8988T (cell line): ENCODE results near the gene CD109.
"Not testable (repeated sequence)": the region's sequence is repeated elsewhere in the genome, so short reads cannot be mapped to it uniquely, and the experiment has no call there.

Experiments
- DNase-seq: peaks from one replicate; pipeline ENCODE4 v3.0.0; 2011

Gene CD109

GRCh38 chr6:73796881-73797280, 100.9 kb downstream of the CD109 start:
- no peak for DNase-seq

- DNase-seq, result no peak
Measured at GRCh38 chr6:73797861-73798260, 101.9 kb downstream of the CD109 start.

- DNase-seq, result no peak
Measured at GRCh38 chr6:73798592-73798991, 102.6 kb downstream of the CD109 start.

GRCh38 chr6:73800997-73801396, 105.0 kb downstream of the CD109 start:
- DNase-seq, result no peak

- DNase-seq, result no peak
Measured at GRCh38 chr6:73801652-73802268, 105.8 kb downstream of the CD109 start.

- no peak for DNase-seq
Measured at GRCh38 chr6:73802366-73802765, 106.4 kb downstream of the CD109 start.

- DNase-seq, result peak; percentile 22
Measured at GRCh38 chr6:73803562-73804241, 107.7 kb downstream of the CD109 start.

GRCh38 chr6:73805221-73805620, 109.2 kb downstream of the CD109 start:
- DNase-seq, result not testable (repeated sequence)

GRCh38 chr6:73805982-73806381, 110.0 kb downstream of the CD109 start:
- DNase-seq, result not testable (repeated sequence)

- no peak for DNase-seq
Measured at GRCh38 chr6:73811706-73812105, 115.7 kb downstream of the CD109 start.

- DNase-seq, result no peak
Measured at GRCh38 chr6:73817253-73817652, 121.2 kb downstream of the CD109 start.

- no peak for DNase-seq
Measured at GRCh38 chr6:73823046-73823735, 127.2 kb downstream of the CD109 start.

- DNase-seq, result no peak
Measured at GRCh38 chr6:73823832-73824231, 127.8 kb downstream of the CD109 start.

GRCh38 chr6:73826571-73826970, 130.6 kb downstream of the CD109 start:
- no peak for DNase-seq

- no peak for DNase-seq
Measured at GRCh38 chr6:73830119-73830518, 134.1 kb downstream of the CD109 start.

GRCh38 chr6:73832313-73832712, 136.3 kb downstream of the CD109 start:
- no peak for DNase-seq

GRCh38 chr6:73844696-73845095, 148.7 kb downstream of the CD109 start:
- not testable (repeated sequence) for DNase-seq

- DNase-seq, result not testable (repeated sequence)
Measured at GRCh38 chr6:73851048-73851447, 155.0 kb downstream of the CD109 start.

- no peak for DNase-seq
Measured at GRCh38 chr6:73854998-73855718, 159.2 kb downstream of the CD109 start.

- DNase-seq, result no peak
Measured at GRCh38 chr6:73857341-73857890, 161.4 kb downstream of the CD109 start.

GRCh38 chr6:73858376-73858775, 162.4 kb downstream of the CD109 start:
- no peak for DNase-seq

GRCh38 chr6:73860303-73860702, 164.3 kb downstream of the CD109 start:
- DNase-seq, result no peak

GRCh38 chr6:73866305-73866704, 170.3 kb downstream of the CD109 start:
- no peak for DNase-seq
